ENCODE data around the gene PNCK. TPM values are rescaled to one million over a fixed set of nuclear protein-coding genes. Genes with fewer than 3 reads are reported as not detected.
"Not testable (repeated sequence)": the region's sequence is repeated elsewhere in the genome, so short reads cannot be mapped to it uniquely, and the experiment has no call there.

Gene PNCK
- total RNA-seq, 2 experiments from 2014 or later, result not detected

GRCh38 chrX:153704021-153704526, 30.5 kb upstream of the PNCK start:
- Mint-ChIP-seq H3K27ac (no peak overlapping the region), H3K27me3 (no peaks in the 10 kb centered on the region), H3K9me3 (ENCODE audit: low read depth) (no peaks in the 10 kb centered on the region), H3K36me3 (no peaks in the 10 kb centered on the region), H3K4me3 (no peak overlapping the region), H3K4me1 (peaks cover 2% of the 10 kb centered on the region)
- DNase-seq (no peak), ATAC-seq (no peak)
- CTCF ChIA-PET, result no interaction called here

- no peak for DNase-seq
- Mint-ChIP-seq H3K27ac (no peak overlapping the region), H3K36me3 (no peaks in the 10 kb centered on the region), H3K4me3 (no peak overlapping the region), H3K4me1 (no peaks in the 10 kb centered on the region), H3K27me3 (no peaks in the 10 kb centered on the region), H3K9me3 (ENCODE audit: low read depth) (no peaks in the 10 kb centered on the region)
- ATAC-seq, result no peak
- CTCF ChIA-PET, result interaction anchor here (1.4 kb wide), 1 partner anchor 34 kb away, joined by 3 read pairs; no protein-coding TSS in a partner anchor
Measured at GRCh38 chrX:153703036-153703370, 29.4 kb upstream of the PNCK start.

- no peaks in the 10 kb centered on the region for H3K4me1 Mint-ChIP-seq
- no peak for DNase-seq
Measured at GRCh38 chrX:153702336-153703035, 28.9 kb upstream of the PNCK start.

GRCh38 chrX:153701706-153702105, 28.1 kb upstream of the PNCK start:
- no peaks in the 10 kb centered on the region for H3K27me3 Mint-ChIP-seq
- no peaks in the 10 kb centered on the region for H3K9me3 Mint-ChIP-seq (ENCODE audit: low read depth)
- H3K4me1 Mint-ChIP-seq, result no peaks in the 10 kb centered on the region
- DNase-seq (no peak), ATAC-seq (no peak)
- CTCF ChIA-PET, result no interaction called here
- no peak overlapping the region for H3K4me3 Mint-ChIP-seq
- no peak overlapping the region for H3K27ac Mint-ChIP-seq
- H3K36me3 Mint-ChIP-seq, result peaks cover 5% of the 10 kb centered on the region

More at GRCh38 chrX:153702336-153703035, 28.9 kb upstream of the PNCK start:
- ATAC-seq, result no peak
- no peaks in the 10 kb centered on the region for H3K27me3 Mint-ChIP-seq
- H3K9me3 Mint-ChIP-seq (ENCODE audit: low read depth), result no peaks in the 10 kb centered on the region
- H3K4me3 Mint-ChIP-seq, result no peak overlapping the region
- CTCF ChIA-PET, result interaction anchor here (1.4 kb wide), 1 partner anchor 33 kb away, joined by 3 read pairs; no protein-coding TSS in a partner anchor
- peaks cover 5% of the 10 kb centered on the region for H3K36me3 Mint-ChIP-seq
- H3K27ac Mint-ChIP-seq, result no peak overlapping the region

GRCh38 chrX:153700967-153701366, 27.4 kb upstream of the PNCK start:
- no peak for ATAC-seq
- no peak for DNase-seq
- Mint-ChIP-seq H3K4me3 (no peak overlapping the region), H3K4me1 (no peaks in the 10 kb centered on the region), H3K9me3 (ENCODE audit: low read depth) (no peaks in the 10 kb centered on the region), H3K27ac (no peak overlapping the region), H3K27me3 (no peaks in the 10 kb centered on the region), H3K36me3 (peaks cover 5% of the 10 kb centered on the region)
- CTCF ChIA-PET, result no interaction called here

GRCh38 chrX:153700376-153700945, 26.8 kb upstream of the PNCK start:
- CTCF ChIA-PET, result no interaction called here
- Mint-ChIP-seq H3K36me3 (peaks cover 5% of the 10 kb centered on the region), H3K9me3 (ENCODE audit: low read depth) (no peaks in the 10 kb centered on the region), H3K27me3 (no peaks in the 10 kb centered on the region), H3K4me3 (no peak overlapping the region), H3K27ac (no peak overlapping the region), H3K4me1 (no peaks in the 10 kb centered on the region)
- ATAC-seq (no peak), DNase-seq (no peak)

GRCh38 chrX:153699784-153700371, 26.3 kb upstream of the PNCK start:
- DNase-seq; H3K4me3 Mint-ChIP-seq; H3K27ac Mint-ChIP-seq; H3K36me3 Mint-ChIP-seq; H3K4me1 Mint-ChIP-seq; ATAC-seq; CTCF ChIA-PET; H3K9me3 Mint-ChIP-seq (ENCODE audit: low read depth); H3K27me3 Mint-ChIP-seq: not testable (repeated sequence)

GRCh38 chrX:153699210-153699783, 25.7 kb upstream of the PNCK start:
- H3K4me1 Mint-ChIP-seq; ATAC-seq; DNase-seq; CTCF ChIA-PET; H3K36me3 Mint-ChIP-seq; H3K9me3 Mint-ChIP-seq (ENCODE audit: low read depth); H3K27me3 Mint-ChIP-seq; H3K4me3 Mint-ChIP-seq; H3K27ac Mint-ChIP-seq: not testable (repeated sequence)

GRCh38 chrX:153697924-153698865, 24.6 kb upstream of the PNCK start:
- ATAC-seq, result no peak
- Mint-ChIP-seq H3K27me3 (no peaks in the 10 kb centered on the region), H3K36me3 (peaks cover 5% of the 10 kb centered on the region), H3K27ac (no peak overlapping the region), H3K9me3 (ENCODE audit: low read depth) (no peaks in the 10 kb centered on the region), H3K4me3 (no peak overlapping the region), H3K4me1 (no peaks in the 10 kb centered on the region)
- no peak for DNase-seq
- CTCF ChIA-PET, result no interaction called here

- DNase-seq; H3K4me3 Mint-ChIP-seq; H3K4me1 Mint-ChIP-seq; ATAC-seq; H3K9me3 Mint-ChIP-seq (ENCODE audit: low read depth); H3K36me3 Mint-ChIP-seq; H3K27ac Mint-ChIP-seq; H3K27me3 Mint-ChIP-seq; CTCF ChIA-PET: not testable (repeated sequence)
Measured at GRCh38 chrX:153696986-153697722, 23.5 kb upstream of the PNCK start.

- not testable (repeated sequence) for H3K36me3 Mint-ChIP-seq; H3K9me3 Mint-ChIP-seq (ENCODE audit: low read depth); H3K27ac Mint-ChIP-seq; ATAC-seq; H3K27me3 Mint-ChIP-seq; H3K4me3 Mint-ChIP-seq; DNase-seq; H3K4me1 Mint-ChIP-seq
- CTCF ChIA-PET, result interaction anchor here (0.9 kb wide), 1 partner anchor 11 kb away, joined by 3 read pairs; no protein-coding TSS in a partner anchor
Measured at GRCh38 chrX:153696538-153696937, 22.9 kb upstream of the PNCK start.

- no peak for DNase-seq
- H3K27me3 Mint-ChIP-seq, result no peaks in the 10 kb centered on the region
- no peak overlapping the region for H3K4me3 Mint-ChIP-seq
- peaks cover 5% of the 10 kb centered on the region for H3K36me3 Mint-ChIP-seq
- CTCF ChIA-PET, result interaction anchor here (0.9 kb wide), 1 partner anchor 12 kb away, joined by 3 read pairs; no protein-coding TSS in a partner anchor
- H3K27ac Mint-ChIP-seq, result no peak overlapping the region
- H3K9me3 Mint-ChIP-seq (ENCODE audit: low read depth), result no peaks in the 10 kb centered on the region
- no peak for ATAC-seq
- H3K4me1 Mint-ChIP-seq, result no peaks in the 10 kb centered on the region
Measured at GRCh38 chrX:153696100-153696499, 22.5 kb upstream of the PNCK start.
